Measurements from ENCODE around the gene ABI2.

DNA sequence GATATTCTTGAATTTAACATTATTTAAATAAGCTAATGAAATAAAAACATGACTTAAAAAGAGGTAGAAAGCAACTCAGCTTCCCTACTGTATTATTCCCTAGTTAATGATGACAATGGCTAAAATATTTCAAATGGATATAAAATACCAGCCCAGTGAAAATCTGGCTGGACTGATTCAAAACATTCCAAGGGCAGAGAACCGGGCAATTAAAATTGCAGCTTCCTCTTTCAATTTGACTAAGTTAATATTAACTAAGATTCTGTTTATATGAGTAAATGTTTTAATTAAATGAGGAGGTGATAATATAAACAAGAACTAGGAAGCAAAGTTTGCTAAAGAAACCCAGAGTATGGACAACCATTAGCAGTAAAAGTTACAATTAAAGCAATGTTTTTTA lies 141.4 kb downstream of the ABI2 start:
- no peak for TF ChIP-seq CTCF (IDR thresholded peaks at IDR 0.05; ENCODE audit: low read length)
- TF ChIP-seq EZH2 (IDR thresholded peaks at IDR 0.05; ENCODE audit: borderline replicate concordance, low read length) = no peak

Measured in OCI-LY1 (cell line).